ENCODE results near the gene NAT16.

GRCh38 chr7:101197991-101198390, 17.9 kb upstream of the NAT16 start:
- TF ChIP-seq CTCF (IDR thresholded peaks at IDR 0.05) = no peak
- no peak for TF ChIP-seq POLR2A (IDR thresholded peaks at IDR 0.05)
